TTC549 (cell line): Measurements from ENCODE around the gene INCENP.
"Not testable (repeated sequence)": the region's sequence is repeated elsewhere in the genome, so short reads cannot be mapped to it uniquely, and the experiment has no call there.

Source experiments
- FAIRE-seq: peaks from 2 replicates; lab custom pipeline; 2012; peaks lifted over from hg19 to GRCh38; lab: Jason Lieb, UNC

The INCENP gene

DNA sequence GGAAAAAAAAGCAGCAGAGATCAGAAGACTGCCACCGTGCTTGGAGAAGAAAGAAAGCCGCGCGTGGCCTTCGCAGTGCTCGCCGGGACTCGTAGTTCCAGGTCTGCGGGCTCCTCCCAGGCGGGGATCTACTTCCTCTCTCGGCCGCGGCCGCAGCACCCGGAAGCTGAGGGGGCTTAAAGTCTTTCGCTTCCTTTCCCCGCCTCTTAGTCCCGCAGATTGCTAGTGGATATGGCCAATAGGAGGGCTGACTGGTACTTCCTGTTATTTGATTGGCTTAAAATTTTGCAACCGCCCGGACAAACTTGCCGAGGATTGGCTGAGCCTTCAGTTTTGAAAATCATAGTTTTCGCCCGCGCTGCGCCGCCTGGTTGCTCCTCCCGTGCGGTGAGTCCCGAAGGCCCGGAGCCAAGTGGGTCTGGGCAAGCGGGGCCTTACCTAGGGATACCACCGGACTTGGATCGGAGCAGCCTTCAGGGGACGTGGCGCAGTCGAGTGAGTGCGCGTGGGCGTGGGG lies at the start of gene INCENP:
Gene INCENP, plus strand, starts transcription at position 343 of the 517 bp plus-strand sequence. CDS start 4,151 bp downstream, outside the sequence.
- peak; percentile 96 for FAIRE-seq

- no peak for FAIRE-seq
These were observed 48.4 kb upstream of the INCENP start for GRCh38 chr11:62075438-62075837.

GRCh38 chr11:62077132-62077531 lies 46.7 kb upstream of the INCENP start:
- FAIRE-seq, result no peak

GRCh38 chr11:62081378-62082291 lies 42.2 kb upstream of the INCENP start:
- no peak for FAIRE-seq

GRCh38 chr11:62082292-62082657 lies 41.5 kb upstream of the INCENP start:
- FAIRE-seq, result no peak

- FAIRE-seq, result not testable (repeated sequence)
These were observed 39.0 kb upstream of the INCENP start for GRCh38 chr11:62084801-62085200.

GRCh38 chr11:62087694-62088093 lies 36.1 kb upstream of the INCENP start:
- FAIRE-seq, result no peak

DNA sequence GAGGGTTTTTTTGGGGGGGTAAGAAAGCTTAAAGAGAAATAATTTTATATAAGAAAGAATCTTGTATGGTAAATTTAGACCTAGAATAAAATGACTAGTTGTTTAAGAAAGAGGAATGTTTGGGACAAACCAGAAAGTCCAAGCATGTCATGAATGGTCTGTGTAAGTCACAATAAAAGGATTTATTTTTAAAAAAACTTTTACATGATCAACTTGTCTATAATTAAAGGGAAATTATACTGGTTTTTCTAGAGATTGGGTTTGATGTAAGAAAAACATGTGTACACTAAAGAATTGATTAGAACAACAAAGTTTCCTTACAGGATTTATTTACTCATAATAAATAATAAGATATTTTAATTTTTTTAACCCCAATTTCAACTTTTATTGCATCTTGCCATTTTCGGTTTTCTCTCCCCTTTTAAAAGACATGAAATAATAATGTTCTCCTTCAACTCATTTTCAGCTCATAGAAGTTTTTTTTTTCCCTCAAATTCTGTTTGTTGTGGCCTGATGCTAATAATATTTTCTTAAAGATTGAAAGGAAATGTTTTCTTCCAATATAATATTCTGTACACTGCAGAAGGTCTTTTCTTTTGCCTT lies 35.4 kb upstream of the INCENP start:
- FAIRE-seq, result no peak

- no peak for FAIRE-seq
These were observed 20.7 kb upstream of the INCENP start for GRCh38 chr11:62103141-62103540.

DNA sequence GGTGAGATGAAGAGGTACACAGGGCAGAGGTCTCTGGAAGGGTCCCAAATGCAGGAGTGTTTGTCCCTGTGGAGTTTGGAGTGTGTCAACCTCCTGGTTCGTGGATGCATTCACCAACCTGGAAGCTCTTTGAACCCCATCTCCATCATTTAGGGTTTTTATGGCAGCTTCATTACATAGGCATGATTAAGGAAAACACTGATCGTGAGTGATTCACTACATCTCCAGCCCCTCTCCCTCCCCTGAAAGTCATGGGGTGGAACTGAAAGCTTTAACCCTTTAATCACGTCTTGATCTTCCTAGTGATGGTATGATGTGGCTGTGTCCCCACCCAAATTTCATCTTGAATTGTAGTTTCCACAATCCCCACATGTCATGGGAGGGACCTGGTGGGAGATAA lies 19.8 kb upstream of the INCENP start:
- FAIRE-seq, result no peak

DNA sequence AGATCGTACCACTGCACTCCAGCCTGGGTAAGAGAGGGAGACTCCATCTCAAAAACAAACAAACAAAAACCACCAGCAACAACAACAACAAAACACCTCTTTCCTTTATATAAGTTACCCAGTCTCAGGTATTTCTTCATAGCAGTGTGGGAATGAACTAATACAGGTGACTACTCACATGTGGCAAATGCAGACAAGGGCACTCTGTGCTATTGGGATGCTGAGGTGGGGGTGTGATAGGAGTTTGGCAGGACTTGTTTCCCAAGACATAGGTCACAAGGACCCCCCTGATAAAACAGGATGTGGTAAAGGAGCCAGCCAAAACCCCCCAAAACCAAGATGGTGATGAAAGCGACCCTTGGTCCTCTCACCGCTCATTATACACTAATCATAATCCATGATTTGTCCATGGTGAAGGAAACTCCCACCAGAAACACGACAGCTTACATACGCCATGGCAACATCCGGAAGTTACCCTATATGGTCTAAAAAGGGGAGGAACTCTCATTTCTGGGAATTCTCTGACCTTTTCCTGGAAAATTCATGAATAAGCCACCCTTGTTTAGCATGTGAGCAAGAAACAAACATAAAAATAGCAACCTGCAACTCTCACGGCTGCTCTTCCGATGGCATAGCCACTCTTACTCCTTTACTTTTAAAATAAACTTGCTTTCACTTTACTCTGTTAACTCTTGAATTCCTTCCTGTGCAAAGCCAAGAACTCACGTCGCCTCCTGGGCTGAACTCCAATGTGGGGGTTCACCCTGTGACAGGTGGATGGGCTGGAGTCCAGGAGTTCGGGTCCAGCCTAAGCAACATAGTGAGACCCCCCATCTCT lies 18.8 kb upstream of the INCENP start:
- no peak for FAIRE-seq

DNA sequence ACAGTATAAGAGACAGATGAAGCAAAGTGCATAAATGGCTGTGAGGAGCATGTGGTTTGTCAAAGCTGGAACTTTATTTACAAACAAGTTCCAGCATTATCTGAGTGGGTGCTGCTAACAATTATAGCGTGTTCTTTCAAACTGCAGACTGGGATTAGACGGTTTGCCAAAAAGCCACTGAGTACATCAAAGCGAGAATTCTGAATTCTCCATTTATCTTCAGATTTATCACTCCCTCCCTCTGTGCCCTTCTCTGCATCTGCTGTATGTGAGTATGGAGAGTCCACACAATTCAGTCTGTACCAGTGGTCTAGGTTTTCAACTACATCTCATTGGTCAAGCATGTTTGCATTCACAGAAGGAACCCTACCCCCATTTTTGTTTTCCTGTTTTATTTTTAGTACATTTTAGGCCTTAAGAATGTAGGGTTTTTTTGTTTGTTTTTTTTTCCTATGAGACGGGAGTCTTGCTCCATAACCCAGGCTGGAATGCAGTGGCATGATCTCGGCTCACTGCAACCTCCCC lies 18.1 kb upstream of the INCENP start:
- no peak for FAIRE-seq

GRCh38 chr11:62108017-62108750 lies 15.6 kb upstream of the INCENP start:
- no peak for FAIRE-seq

DNA sequence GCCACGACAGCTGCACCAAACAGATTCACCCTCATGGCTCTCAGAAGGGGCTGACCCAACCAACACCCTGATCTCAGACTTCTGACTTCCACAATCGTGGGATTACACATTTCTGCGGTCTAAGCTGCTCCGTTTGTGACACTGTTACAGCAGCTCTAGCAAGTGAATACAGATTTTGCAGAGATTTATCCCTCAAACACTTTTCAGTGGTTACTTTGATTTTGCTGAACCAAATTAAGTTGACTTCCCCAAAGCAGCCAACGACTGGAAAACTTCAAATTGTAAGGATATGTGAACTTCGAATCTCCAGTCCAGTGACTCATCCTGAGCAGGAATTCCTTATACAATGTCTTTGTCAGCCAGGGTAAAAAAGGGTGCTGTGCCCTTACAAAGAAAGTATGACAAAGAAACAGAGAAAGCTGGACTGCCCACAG lies 14.8 kb upstream of the INCENP start:
- no peak for FAIRE-seq

GRCh38 chr11:62115085-62115694 lies 8.6 kb upstream of the INCENP start:
- FAIRE-seq, result no peak

DNA sequence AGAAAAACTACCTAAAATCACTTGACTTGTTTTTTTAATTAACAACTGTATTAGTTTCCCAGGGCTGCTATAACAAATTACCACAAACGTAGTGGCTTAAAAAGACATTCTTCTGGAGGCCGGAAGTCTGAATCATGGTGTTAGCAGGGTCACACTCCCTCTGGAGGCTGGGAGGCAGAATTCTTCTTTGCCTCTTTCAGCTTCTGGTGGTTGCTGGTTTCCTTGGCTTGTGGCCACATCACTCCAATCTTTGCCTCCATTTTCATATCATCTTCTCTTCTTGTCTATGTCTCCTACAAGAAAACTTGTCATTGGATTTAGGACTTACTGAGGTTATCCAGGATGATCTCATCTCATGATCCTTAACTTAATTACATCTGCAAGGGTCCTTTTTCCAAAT lies 7.4 kb upstream of the INCENP start:
- FAIRE-seq, result no peak

DNA sequence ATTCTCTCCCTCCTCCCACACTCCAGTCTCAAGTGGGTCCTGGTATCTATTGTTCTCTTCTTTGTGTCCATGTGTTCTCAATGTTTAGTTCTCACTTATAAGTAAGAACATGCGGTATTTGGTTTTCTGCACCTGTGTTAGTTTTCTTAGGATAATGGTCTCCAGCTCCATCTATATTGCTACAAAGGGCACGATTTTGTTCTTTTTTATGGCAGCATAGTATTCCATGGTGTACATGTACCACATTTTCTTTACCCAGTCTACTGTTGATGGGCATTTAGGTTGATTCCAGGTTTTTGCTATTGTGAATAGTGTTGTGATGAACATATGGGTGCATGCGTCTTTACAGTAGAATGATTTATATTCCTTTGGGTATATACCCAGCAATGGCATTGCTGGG lies 4.2 kb upstream of the INCENP start:
- FAIRE-seq, result no peak

DNA sequence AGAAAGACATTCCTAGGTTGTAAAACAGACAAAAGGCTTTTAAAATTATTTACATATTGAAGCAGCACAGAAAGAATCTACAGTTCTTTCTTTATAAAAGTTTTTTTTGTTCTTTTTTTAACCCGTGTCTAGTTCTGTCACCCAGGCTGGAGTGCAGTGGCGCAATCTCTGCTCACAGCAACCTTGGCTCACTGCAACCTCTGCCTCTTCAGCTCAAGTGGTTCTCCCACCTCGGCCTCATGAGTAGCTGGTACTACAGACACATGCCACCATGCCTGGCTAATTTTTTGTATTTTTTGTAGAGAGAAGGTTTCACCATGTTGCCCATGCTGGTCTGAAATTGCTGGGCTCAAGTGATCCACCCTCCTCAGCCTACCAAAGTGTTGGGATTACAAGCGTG lies 3.8 kb upstream of the INCENP start:
- FAIRE-seq, result no peak

DNA sequence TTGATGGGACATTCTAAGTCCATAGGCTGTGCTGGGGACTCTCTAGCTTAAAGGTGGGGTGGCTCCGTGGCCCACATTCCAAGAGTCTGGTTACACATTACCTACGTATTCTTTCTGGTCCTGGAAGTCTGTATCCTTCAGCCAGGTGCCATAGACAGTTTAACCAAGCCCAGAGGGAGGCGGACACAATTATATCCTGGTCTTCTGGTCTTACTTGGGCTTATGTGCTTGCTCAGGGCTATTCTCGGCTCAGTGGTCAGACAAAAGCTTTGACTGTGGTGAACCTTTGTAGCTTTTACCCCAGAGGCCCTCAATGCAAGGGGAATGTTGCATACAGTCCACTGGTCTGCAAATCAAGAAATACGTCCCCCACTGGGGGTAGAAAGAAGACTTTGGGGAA lies 3.4 kb upstream of the INCENP start:
- no peak for FAIRE-seq

- FAIRE-seq, result no peak
These were observed 1.7 kb upstream of the INCENP start for GRCh38 chr11:62122076-62122475.
